Left ventricle myocardium superior (tissue), 1 donor: ENCODE data around the gene IFIT1B. TPM values are rescaled to one million over a fixed set of nuclear protein-coding genes. Genes with fewer than 3 reads are reported as not detected.
A peak's percentile ranks its signal among the peaks of the same experiment; 100 is the strongest.
"Not testable (repeated sequence)": the region's sequence is repeated elsewhere in the genome, so short reads cannot be mapped to it uniquely, and the experiment has no call there.

Experiments
- ATAC-seq: fragments of 200-7000 bp; cut with Tn5 transposase; one replicate; pipeline ENCODE4 v1.9.1; 2020; ENCODE audit warnings: mild to moderate bottlenecking, moderate library complexity
- DNase-seq: peaks from one replicate; pipeline ENCODE4 v3.0.0-alpha.2; 2020
- intact Hi-C: fragments of 100-400 bp; cut with micrococcal nuclease; formaldehyde crosslinking; loops from one replicate; pipeline ENCODE4 v1.11.0; 2022
- long read RNA-seq: library from polyadenylated mRNA; unstranded; transcript quantifications from one replicate; pipeline ENCODE4 v2.0.0, GENCODE V29; 2021
- total RNA-seq: library from RNA; stranded (reverse); fragmentation: NEBNext Ultra II Directional; extraction: Animal tissue kit (Norgen Biotek cat#: 25700); gene quantifications from one replicate; pipeline ENCODE4 v1.2.1, GENCODE V29; 2021
- donor health status: DM: no; HTN: yes; CAD: no; lungs with severe emphysema.

IFIT1B gene, protein sequence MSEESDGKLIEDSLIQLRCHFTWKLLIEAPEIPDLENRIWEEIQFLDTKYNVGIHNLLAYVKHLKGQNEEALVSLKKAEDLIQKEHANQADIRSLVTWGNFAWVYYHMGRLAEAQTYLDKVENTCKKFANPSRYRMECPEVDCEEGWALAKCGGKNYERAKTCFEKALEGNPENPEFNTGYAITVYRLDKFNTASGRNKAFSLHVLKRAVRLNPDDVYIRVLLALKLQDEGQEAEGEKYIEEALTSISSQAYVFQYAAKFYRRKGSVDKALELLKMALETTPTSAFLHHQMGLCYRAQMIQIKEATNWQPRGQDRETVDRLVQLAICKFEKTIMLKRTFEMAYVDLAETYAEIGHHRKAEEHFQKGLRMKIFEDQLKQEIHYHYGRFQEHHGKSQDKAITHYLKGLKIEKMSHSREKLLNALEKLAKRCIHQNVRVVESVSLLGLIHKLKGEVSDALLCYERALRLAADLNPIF
- total RNA-seq: not detected
- long read RNA-seq: 0 reads

DNA sequence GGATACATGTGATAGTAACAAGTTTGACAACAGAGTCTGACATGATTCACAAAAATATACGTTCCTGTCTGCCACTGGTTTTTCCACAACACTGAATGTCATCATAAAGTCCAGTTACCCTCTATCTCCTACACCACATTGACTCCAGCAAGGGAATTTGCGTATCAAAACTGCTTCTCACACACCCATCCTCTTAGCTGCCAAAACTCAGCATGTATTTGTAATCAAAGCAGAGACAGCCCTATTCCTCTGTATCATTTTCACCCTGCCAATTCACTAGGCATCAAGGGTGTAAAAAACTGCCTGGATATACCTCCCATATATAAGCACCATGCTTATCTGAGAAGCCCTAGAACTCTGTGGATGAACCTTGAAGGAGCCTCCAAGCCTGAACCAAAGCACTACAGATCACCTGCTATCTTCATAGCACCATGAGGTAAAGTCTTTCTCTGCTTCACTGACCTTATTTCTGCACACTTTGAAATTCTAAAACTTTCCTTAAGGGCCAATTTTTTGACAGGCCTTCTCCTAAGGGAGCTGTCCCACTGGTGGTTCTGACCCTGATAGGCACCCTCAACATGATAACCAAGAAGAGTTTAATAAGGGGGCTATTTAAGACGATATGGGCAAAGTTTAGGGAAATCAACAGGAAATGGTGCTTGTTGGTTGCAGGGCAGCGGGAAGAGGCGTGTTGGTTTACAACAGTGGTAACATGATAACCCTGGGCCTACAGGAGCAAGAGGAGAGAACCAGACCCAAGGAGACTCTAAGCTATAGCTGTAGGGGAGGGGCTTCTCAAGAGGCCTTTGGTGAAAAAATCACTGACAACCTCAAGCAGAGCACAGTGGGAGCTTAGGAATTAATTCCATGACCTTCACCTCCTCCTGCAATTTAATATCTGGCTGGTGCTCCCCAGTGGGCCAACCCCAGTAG is at the start of gene IFIT1B:
Gene IFIT1B, plus strand, starts transcription at position 352 of the 933 bp plus-strand sequence. Its CDS starts 80 bp downstream, at position 432.
- no peak for ATAC-seq
- DNase-seq: no peak
- intact Hi-C loops: no loop called here

GRCh38 chr10:89329151-89329550 is 48.7 kb upstream of the IFIT1B start:
- no peak for DNase-seq
- intact Hi-C loops: loop anchor here (2.0 kb wide), 1 partner anchor 20 kb away; no protein-coding TSS in a partner anchor
- ATAC-seq: no peak

- intact Hi-C loops, DNase-seq, ATAC-seq: not testable (repeated sequence)
Measured at GRCh38 chr10:89330014-89330413, 47.8 kb upstream of the IFIT1B start.

GRCh38 chr10:89330537-89331212 is 47.2 kb upstream of the IFIT1B start:
- ATAC-seq (no peak), DNase-seq (no peak)
- intact Hi-C loops: no loop called here

DNA sequence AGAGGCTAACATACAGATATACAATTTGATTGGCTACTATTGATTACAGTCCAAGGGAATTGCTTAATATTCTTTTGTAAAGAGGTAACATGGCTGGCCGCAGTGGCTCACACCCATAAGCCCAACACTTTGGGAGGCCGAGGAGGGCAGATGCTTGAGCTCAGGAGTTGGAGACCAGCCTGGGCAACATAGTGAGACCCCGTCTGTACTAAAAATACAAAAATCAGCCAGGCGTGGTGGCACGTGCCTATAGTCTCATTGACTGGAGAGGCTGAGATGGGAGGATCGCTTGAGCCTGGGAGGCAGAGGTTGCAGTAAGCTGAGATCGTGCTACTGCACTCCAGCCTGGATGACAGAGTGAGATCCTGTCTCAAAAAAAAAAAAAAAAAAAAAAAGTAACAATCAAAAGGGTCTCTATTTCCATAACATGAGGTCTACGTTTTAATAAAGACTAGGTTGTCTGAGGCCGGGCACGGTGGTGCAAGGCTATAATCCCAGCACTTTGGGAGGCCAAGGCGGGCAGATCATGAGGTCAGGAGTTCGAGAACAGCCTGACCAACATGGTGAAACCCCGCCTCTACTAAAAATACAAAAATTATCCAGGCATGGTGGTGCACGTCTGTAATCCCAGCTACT is 46.3 kb upstream of the IFIT1B start:
- DNase-seq, intact Hi-C loops: not testable (repeated sequence)

GRCh38 chr10:89332123-89332633 is 45.7 kb upstream of the IFIT1B start:
- DNase-seq (no peak), ATAC-seq (peak; percentile 68)
- intact Hi-C loops: no loop called here

More for the DNA sequence above, 46.3 kb upstream of the IFIT1B start:
- not testable (repeated sequence) for ATAC-seq

GRCh38 chr10:89335226-89335625 is 42.6 kb upstream of the IFIT1B start:
- no peak for ATAC-seq
- no peak for DNase-seq
- intact Hi-C loops: no loop called here

GRCh38 chr10:89336241-89336640 is 41.6 kb upstream of the IFIT1B start:
- no peak for ATAC-seq
- intact Hi-C loops: no loop called here
- no peak for DNase-seq

DNA sequence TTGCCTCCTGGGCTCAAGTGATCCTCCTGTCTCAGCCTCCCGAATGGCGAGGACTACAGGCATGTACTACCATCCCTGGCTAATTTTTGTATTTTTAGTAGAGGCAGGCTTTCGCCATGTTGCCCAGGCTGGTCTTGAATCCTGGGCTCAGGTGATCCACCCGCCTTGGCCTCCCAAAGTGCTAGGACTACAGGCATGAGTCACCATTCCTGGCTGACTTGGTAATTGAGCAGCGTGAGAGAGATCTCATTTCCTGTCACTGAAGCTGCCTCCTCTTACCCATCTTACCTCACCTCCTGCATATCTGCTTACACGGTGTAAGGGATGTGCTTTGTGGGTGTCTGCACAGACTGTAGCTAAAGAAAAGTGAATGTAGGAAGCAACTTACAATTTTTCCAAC is 40.4 kb upstream of the IFIT1B start:
- DNase-seq (no peak), ATAC-seq (no peak)
- intact Hi-C loops: no loop called here

DNA sequence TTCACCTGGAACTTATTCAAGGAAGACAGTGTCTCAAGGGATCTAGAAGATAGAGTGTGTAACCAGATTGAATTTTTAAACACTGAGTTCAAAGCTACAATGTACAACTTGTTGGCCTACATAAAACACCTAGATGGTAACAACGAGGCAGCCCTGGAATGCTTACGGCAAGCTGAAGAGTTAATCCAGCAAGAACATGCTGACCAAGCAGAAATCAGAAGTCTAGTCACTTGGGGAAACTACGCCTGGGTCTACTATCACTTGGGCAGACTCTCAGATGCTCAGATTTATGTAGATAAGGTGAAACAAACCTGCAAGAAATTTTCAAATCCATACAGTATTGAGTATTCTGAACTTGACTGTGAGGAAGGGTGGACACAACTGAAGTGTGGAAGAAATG is 39.1 kb upstream of the IFIT1B start:
- DNase-seq (no peak), ATAC-seq (no peak)
- intact Hi-C loops: no loop called here

GRCh38 chr10:89339875-89340274 is 38.0 kb upstream of the IFIT1B start:
- no peak for DNase-seq
- intact Hi-C loops: no loop called here
- ATAC-seq: no peak

DNA sequence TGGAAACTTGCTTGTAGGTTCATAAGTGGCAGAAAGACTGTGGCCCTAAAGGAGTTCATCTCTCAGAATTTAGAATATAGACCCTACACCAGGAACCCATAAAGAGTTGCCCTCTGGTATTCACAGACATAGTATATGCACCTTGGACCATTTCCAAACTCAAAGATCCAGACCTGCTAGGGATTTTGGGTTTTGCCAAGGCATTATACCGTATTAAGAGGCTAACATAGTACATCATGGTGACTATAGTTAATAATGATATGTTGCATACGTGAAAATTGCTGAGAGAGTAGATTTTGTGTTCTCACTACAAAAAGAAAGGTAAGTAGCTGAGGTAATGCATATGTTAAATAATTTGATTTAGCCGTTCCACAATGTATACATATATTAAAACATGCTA is 36.2 kb upstream of the IFIT1B start:
- ATAC-seq: no peak
- intact Hi-C loops: no loop called here
- no peak for DNase-seq

GRCh38 chr10:89342206-89342958 is 35.5 kb upstream of the IFIT1B start:
- intact Hi-C loops: no loop called here
- peak; percentile 56 for DNase-seq

GRCh38 chr10:89343089-89343767 is 34.6 kb upstream of the IFIT1B start:
- intact Hi-C loops: no loop called here
- DNase-seq (no peak), ATAC-seq (no peak)

More at GRCh38 chr10:89342206-89342958, 35.5 kb upstream of the IFIT1B start:
- peak; percentile 47 for ATAC-seq

DNA sequence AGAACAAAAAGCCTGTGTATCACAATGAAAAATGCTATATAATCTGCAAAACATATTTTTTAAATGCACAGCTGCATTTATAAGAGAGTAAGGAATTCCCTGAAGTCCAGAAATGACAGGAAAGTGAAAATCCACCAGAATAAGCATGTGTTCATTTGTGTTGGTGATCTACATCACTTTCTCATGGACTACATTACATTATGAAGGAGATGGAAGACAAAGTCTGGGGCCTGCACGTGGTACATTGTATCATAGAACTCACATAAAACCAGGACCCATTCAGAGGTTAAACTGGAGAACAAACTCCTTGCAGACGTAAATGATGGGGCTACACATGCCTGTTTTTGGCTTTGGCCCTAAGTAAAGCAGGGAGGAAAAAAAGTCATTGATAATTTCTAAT is 33.7 kb upstream of the IFIT1B start:
- ATAC-seq (no peak), DNase-seq (no peak)
- intact Hi-C loops: no loop called here

- ATAC-seq: no peak
- DNase-seq: no peak
- intact Hi-C loops: no loop called here
Measured at GRCh38 chr10:89345367-89346000, 32.4 kb upstream of the IFIT1B start.
